CD4-positive, alpha-beta T cell (primary cell): ENCODE measurements around the gene KCNQ1OT1. TPM values are rescaled to one million over a fixed set of nuclear protein-coding genes. Genes with fewer than 3 reads are reported as not detected.

Source experiments
- ATAC-seq: fragments of 200-7000 bp; cut with Tn5 transposase; one replicate; pipeline ENCODE4 v1.10.0; 2022; ENCODE audit warnings: mild to moderate bottlenecking; ENCODE audit not compliant: poor library complexity
- CTCF ChIA-PET: fragments of 350-600 bp; sonication (Branson Sonifier 250); formaldehyde crosslinking; loops from one replicate; lab custom pipeline; 2021; ENCODE audit warnings: antibody characterized with exemption, inconsistent platforms; lab: Charles Lee
- POLR2A ChIA-PET: fragments of 350-600 bp; sonication (Branson Sonifier 250); formaldehyde crosslinking; loops from one replicate; lab custom pipeline; 2021; ENCODE audit warnings: antibody characterized with exemption, inconsistent platforms; lab: Charles Lee
- DNase-seq, 14 experiments: peaks; one replicate each; pipeline ENCODE4 v3.0.0-alpha.2; 2013 to 2020; ENCODE audit warnings: mixed read lengths in 2 of 14
- H3K27ac ChIP-seq, 2 donors: one replicate each; pipeline versions ENCODE4 v1.5.1 to v1.7.0; 2013; ENCODE audit warnings: low read length in 2 of 2, low read depth in 1 of 2, mild to moderate bottlenecking in 1 of 2
- H3K27me3 ChIP-seq, 2 experiments: 1 replicate in 1 of 2; 2 replicates in 1 of 2; pipeline versions ENCODE4 v1.6.1 to v1.7.0; 2013; ENCODE audit warnings: low read length in 2 of 2, control low read depth in 1 of 2, mild to moderate bottlenecking in 1 of 2, moderate library complexity in 1 of 2; ENCODE audit not compliant: insufficient read depth in 2 of 2, control insufficient read depth in 1 of 2
- H3K36me3 ChIP-seq: one replicate; pipeline ENCODE4 v1.6.1; 2013; ENCODE audit warnings: low read length, control low read depth; ENCODE audit not compliant: insufficient read depth
- H3K4me1 ChIP-seq: one replicate; pipeline ENCODE4 v1.6.1; 2013; ENCODE audit warnings: low read length, control low read depth; ENCODE audit not compliant: insufficient read depth
- H3K4me3 ChIP-seq: one replicate; pipeline ENCODE4 v1.5.1; 2013; ENCODE audit warnings: mild to moderate bottlenecking, low read length, moderate library complexity
- H3K9me3 ChIP-seq, 2 experiments: 1 replicate in 1 of 2; 2 replicates in 1 of 2; pipeline versions ENCODE4 v1.6.1 to v1.7.0; 2013; ENCODE audit warnings: low read length in 2 of 2, mild to moderate bottlenecking in 2 of 2, control low read depth in 1 of 2, moderate library complexity in 1 of 2; ENCODE audit not compliant: control insufficient read depth in 1 of 2, insufficient read depth in 1 of 2
- H3K27ac Mint-ChIP-seq: one replicate; pipeline ENCODE4 v1.8.0; 2020; ENCODE audit warnings: mixed read lengths
- H3K27me3 Mint-ChIP-seq: one replicate; pipeline ENCODE4 v1.8.0; 2021; ENCODE audit warnings: mixed read lengths
- H3K36me3 Mint-ChIP-seq: one replicate; pipeline ENCODE4 v1.8.0; 2021; ENCODE audit warnings: low read depth, mixed read lengths
- H3K4me1 Mint-ChIP-seq: one replicate; pipeline ENCODE4 v1.8.0; 2021; ENCODE audit warnings: low read depth, mixed read lengths
- H3K4me3 Mint-ChIP-seq: one replicate; pipeline ENCODE4 v1.8.0; 2020; ENCODE audit warnings: mild to moderate bottlenecking, mixed read lengths
- H3K9me3 Mint-ChIP-seq: one replicate; pipeline ENCODE4 v1.8.0; 2020; ENCODE audit warnings: mixed read lengths
- CTCF ChIP-seq: fragments of 200-600 bp; IDR thresholded peaks from one replicate; pipeline ENCODE4 v1.8.0; 2022; ENCODE audit warnings: antibody characterized with exemption, mild to moderate bottlenecking
- intact Hi-C, 2 experiments: fragments of 100-400 bp; cut with DNase I in 1 of 2; cut with micrococcal nuclease in 1 of 2; formaldehyde crosslinking; loops; one replicate each; pipeline versions ENCODE4 v1.15.1 to v1.9.0; 2023 to 2025; cut with DNase I, micrococcal nuclease
- total RNA-seq, 174 experiments: library from RNA in 2 of 174; stranded (reverse) in 2 of 174; gene quantifications; one replicate each; pipeline ENCODE4 v1.2.3 and lab custom pipeline; 2021 to 2026

Gene KCNQ1OT1
- total RNA-seq, 2 experiments from 2014 or later, result 0.17 to 0.22 TPM

GRCh38 chr11:2700415-2701211 is 819 bp upstream of the KCNQ1OT1 start:
- ATAC-seq, result no peak
- H3K4me1 Mint-ChIP-seq, result peaks cover 7% of the 10 kb centered on the region
- intact Hi-C loops, result no loop called here

GRCh38 chr11:2699185-2699530 is 636 bp downstream of the KCNQ1OT1 start:
- peaks cover 7% of the 10 kb centered on the region for H3K4me1 Mint-ChIP-seq
- no peaks in the 10 kb centered on the region for H3K27me3 Mint-ChIP-seq
- peak overlapping the region; percentile 74 for H3K4me3 Mint-ChIP-seq
- Histone ChIP-seq H3K36me3 (peaks cover 2% of the 10 kb centered on the region), H3K27me3 (no peaks in the 10 kb centered on the region), H3K4me1 (peaks cover 18% of the 10 kb centered on the region), H3K27ac (no peak overlapping the region), H3K9me3 (peaks cover 0 to 13% of the 10 kb centered on the region in 2 experiments), H3K4me3 (peak overlapping the region; percentile 66)
- ATAC-seq (no peak), DNase-seq (peak in 2 of 14 experiments; percentile 4 to 17)
- peaks cover 29% of the 10 kb centered on the region for H3K36me3 Mint-ChIP-seq
- intact Hi-C loops, result loop anchor here in 1 of 2 experiments (5.0 kb wide), 1 partner anchor 193 kb away; no protein-coding TSS in a partner anchor
- H3K27ac Mint-ChIP-seq, result no peak overlapping the region
- no peaks in the 10 kb centered on the region for H3K9me3 Mint-ChIP-seq
- TF ChIP-seq CTCF, result no peak
- ChIA-PET POLR2A (no interaction called here), CTCF (no interaction called here)

More at GRCh38 chr11:2700415-2701211, 819 bp upstream of the KCNQ1OT1 start:
- peaks cover 18% of the 10 kb centered on the region for H3K4me1 ChIP-seq
- peaks cover 2% of the 10 kb centered on the region for H3K36me3 ChIP-seq
- peak overlapping the region; percentile 33 for H3K27ac Mint-ChIP-seq
- peak in 4 of 14 experiments; percentile 26 to 45 (median 30) for DNase-seq
- H3K9me3 Mint-ChIP-seq, result no peaks in the 10 kb centered on the region
- peak overlapping the region; percentile 53 for H3K4me3 ChIP-seq
- POLR2A ChIA-PET, result no interaction called here
- H3K36me3 Mint-ChIP-seq, result peaks cover 34% of the 10 kb centered on the region
- TF ChIP-seq CTCF, result no peak
- peak overlapping the region; percentile 80 for H3K4me3 Mint-ChIP-seq
- H3K27me3 ChIP-seq, result no peaks in the 10 kb centered on the region
- H3K27me3 Mint-ChIP-seq, result no peaks in the 10 kb centered on the region
- peaks cover 0 to 27% of the 10 kb centered on the region in 2 experiments for H3K9me3 ChIP-seq
- no peak overlapping the region for H3K27ac ChIP-seq
- CTCF ChIA-PET, result no interaction called here

GRCh38 chr11:2698386-2699184 is 1.2 kb downstream of the KCNQ1OT1 start:
- Mint-ChIP-seq H3K9me3 (no peaks in the 10 kb centered on the region), H3K4me1 (peaks cover 7% of the 10 kb centered on the region), H3K27ac (no peak overlapping the region), H3K4me3 (peak overlapping the region; percentile 74), H3K36me3 (peaks cover 28% of the 10 kb centered on the region), H3K27me3 (no peaks in the 10 kb centered on the region)
- intact Hi-C loops, result loop anchor here in 1 of 2 experiments (5.0 kb wide), 1 partner anchor 194 kb away; no protein-coding TSS in a partner anchor
- H3K36me3 ChIP-seq, result peaks cover 2% of the 10 kb centered on the region
- CTCF ChIA-PET, result no interaction called here
- peaks cover 0 to 11% of the 10 kb centered on the region in 2 experiments for H3K9me3 ChIP-seq
- H3K27me3 ChIP-seq, result no peaks in the 10 kb centered on the region
- POLR2A ChIA-PET, result no interaction called here
- no peak overlapping the region for H3K27ac ChIP-seq
- H3K4me1 ChIP-seq, result peaks cover 18% of the 10 kb centered on the region
- H3K4me3 ChIP-seq, result peak overlapping the region; percentile 66
- ATAC-seq, result no peak
- no peak for TF ChIP-seq CTCF
- peak in 2 of 14 experiments; percentile 12 to 29 for DNase-seq
